SKM-1 treated with dmso at 0.1 percent for 144 hours (cell line): ENCODE data around the gene SUSD2.
A peak's percentile ranks its signal among the peaks of the same experiment; 100 is the strongest.

Experiments
- DNase-seq: peaks from one replicate; lab custom pipeline; 2025; ENCODE audit not compliant: unreplicated experiment; lab: John Stamatoyannopoulos, UW

The SUSD2 gene

DNA sequence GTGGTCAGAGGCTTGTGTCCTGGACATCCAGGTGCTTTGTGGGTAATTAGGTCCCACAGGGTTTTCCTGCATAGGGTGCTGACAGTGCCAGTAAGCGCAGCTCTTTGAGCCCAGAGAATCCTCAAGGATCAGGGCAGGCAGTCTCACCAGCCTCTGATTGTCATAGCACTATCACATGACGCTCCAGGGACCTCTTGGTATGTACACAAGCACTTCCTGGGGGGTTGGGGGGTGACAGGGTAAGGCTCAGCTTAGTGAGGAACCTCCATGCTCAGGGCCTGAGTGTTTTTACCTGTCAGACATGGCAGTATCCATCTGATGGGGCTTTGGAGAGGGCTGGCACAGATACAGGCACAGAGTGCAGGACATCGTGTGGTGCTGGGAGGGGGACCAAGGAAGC is 27.9 kb upstream of the SUSD2 start:
- no peak for DNase-seq

DNA sequence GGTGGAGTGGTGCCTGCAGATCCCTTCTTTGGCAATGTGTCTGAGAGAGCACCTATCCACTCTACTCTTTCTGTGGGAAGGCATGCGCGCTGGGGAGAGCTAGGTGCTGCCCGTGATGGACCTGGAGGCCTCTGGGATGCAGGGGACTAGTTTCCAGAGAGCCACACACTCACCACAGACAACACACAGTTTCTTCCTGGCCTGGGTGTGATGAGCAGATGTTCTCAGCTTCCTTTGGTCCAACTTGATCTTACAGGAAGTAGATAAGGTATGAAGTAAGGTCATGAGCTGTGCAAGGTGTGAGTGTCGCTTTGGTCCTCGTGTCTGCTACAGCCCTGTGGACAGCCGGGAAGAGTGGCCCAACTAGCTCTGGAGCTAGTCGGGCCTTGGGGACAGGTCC is 27.3 kb upstream of the SUSD2 start:
- no peak for DNase-seq

DNA sequence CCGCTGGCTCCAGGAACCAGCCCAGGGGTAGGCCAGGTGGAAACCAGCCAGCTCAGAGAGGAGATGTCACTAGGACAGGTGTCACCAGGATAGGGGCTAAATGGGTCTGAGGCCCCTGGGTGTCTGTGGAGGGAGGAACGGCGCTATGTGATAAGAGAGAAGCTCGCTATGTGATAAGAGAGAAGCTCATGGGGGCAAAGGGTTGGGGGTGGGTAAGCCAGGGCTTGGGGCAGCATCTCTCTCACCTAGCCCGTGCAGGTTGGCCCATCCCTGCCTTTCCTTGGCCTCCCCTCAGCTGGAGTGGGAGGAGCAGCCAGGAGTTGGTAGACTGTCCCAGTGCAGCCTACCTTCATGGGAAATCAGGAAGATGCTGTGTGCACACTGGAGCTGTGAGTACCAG is 26.5 kb upstream of the SUSD2 start:
- no peak for DNase-seq

DNA sequence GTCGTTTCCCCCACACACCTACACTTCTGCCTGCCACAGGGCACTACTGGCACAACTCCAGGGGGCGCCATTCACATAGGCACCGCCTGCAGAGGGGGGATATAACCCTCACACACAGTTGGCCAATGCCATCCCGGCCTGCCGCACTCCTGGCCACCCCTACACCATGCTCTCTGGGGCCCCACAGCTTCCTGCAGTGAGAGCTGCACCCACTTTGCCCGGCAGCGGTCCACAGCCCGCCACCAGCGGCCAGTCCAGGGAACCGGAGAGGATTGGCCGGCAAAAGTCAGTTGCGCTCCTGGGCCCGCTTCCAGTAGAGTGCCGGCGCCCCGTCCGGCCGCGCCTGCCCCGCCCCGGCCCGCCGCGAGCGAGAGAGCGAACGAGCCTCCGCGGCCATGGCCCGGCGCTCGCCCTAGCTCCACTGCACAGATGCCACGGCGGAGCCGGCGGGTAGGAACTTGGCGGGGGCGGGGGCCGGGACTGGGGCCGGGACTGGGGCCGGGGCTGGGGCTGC is 25.6 kb upstream of the SUSD2 start:
- DNase-seq = peak; percentile 69

DNA sequence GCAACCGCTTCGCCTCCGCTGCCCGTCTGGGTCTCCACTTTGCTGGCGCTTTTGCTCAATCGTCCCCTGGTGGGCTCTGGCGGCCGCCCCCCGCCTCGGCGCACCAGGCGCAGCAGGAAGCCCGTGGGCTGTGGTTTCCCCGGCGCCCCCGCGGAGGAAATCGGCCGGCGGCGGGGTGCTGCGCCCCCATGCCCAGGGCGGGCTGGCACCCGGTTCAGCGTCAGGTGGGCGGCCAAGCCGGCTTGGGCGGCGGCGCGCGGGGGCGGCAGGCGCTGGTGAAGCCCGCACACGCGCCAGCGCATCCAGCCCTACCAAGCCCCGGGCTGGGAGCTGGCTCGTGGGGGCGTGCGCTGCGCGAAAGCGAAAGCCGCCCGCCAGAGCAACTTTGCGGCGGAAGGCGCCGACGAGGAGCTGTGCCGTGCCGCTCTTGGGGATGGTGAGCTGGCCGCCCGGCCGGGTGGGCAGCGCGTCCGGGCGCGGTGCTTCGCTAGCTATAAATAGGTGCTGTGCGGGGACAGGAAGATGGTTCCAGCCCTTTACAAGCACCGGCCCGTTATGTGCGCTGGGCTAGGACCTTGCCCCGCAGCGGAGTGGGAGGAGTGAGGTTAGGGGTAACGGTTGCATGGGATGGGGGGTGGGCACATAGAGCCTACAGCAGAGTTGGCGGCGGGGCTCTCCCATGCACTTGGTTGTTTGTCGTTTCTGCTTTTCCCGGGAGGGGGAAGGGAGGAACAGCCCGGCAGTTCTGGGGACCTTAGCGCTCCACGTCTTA is 25.0 kb upstream of the SUSD2 start:
- DNase-seq = no peak

DNA sequence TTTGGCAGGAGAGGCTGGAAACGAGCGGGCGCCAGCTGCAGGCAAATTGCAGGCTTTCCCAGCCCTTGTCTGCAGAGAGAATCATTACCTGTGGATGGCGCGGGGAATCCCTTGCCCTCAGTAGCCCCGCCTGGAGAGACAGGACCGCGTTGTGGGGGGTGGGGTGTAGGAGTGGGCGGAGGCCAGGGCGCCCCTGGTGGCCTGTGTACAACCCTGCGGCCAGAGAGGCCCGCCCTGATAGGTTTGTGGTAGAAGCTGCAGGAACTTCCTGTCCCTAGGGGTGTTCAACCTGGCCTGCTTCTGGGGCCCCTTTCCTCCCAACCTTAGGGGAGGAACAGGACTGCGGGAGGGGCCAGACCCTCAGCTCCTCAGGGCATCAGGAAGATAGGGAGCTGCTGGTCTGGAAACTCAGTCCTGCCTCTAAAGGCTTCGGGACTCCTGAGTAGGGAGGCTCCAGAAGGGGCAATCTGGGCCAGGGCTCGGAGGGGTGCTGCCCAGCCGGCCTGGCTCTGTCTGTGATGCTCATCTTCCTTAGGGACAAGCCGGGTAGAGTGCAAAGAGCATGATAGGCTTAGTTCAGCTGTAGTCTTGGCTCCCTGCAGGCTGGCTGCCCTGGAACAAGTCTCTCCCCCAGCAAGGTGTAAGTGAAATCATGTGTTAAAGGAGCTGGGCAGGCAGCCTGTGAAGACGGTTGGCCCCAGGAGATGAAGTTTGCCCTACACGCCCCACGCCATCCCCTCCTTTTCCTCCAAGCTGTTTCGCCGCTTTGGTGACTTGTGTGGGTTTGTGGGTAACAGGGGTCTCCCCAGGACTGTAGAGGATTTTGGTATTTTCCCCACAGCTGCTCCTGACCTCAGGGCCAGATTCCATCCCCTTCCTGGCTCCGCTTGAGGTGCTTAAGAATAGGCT is 24.1 kb upstream of the SUSD2 start:
- DNase-seq = peak; percentile 92

DNA sequence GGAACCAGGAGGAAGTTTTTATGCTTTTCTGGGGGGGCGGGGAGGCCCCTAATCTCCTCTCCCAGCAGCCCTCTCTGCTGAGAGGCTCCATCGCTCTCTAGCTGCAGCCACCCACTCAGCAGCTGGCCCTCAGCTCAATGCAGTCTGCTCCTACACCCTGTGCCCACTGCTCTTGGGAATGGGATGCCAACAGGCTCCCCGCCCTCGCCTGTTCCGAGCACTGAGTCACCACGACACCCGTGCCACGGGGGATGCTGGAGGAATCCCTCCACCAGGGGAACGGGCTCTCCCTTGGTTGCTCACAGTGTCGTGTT is 23.5 kb upstream of the SUSD2 start:
- DNase-seq = no peak

DNA sequence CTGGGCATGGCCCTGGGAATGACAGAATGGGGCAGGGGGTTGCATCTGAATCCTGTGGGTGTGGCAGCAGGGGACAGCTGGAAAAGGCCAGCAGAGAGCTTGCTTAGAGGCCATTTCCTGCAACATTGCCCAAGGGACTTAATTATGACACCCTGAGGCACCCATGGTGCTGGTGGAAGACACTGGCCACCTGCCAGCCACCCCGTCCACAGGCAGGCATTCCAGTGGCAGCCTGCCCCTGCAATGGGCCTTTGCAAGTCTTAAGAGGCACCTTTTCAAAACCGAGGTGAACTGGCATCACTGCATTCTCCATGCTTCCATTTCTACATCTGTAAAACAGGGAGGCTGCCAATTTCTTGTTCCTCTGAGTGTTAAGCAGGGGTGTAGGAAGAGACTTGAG is 21.6 kb upstream of the SUSD2 start:
- no peak for DNase-seq

DNA sequence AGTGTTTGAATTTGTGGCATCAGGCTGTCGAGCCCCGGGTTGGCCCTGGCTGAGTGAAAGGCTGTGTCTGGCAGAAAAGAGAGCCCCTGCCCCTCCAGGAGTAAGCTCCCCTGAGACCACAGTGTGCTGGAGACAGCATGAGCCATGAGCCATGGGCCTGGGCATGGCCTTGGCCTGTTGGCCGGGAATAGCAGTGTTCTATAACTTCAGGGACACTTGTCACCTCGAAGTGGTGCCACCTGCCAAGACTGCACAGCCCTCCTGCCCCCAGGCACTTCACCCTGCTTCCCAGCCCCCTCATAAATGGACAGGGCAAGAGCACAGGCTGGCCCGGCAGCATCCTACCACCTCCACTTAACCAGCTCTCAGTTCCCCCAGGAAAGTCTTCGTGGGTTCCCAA is 20.7 kb upstream of the SUSD2 start:
- no peak for DNase-seq

DNA sequence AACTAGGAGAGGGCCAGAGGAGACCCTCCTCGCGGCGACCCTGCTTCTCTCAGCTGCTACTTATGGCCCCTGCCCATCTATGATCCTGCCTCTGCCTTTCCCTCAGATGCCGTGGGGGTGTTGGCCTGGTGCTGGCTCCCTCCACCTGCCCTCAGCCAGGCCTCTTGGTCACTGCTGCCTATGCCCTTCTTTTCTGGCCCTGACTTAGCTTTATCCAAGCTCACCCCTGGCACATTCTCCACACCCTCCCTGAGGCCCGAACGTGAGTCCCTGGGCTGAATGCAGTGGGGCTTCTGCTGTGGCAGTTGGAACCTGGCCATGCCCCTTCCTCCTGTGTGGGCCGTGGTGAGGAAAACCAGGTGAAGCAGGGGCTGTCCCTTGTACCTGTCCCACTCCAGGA is 19.8 kb upstream of the SUSD2 start:
- DNase-seq = no peak

DNA sequence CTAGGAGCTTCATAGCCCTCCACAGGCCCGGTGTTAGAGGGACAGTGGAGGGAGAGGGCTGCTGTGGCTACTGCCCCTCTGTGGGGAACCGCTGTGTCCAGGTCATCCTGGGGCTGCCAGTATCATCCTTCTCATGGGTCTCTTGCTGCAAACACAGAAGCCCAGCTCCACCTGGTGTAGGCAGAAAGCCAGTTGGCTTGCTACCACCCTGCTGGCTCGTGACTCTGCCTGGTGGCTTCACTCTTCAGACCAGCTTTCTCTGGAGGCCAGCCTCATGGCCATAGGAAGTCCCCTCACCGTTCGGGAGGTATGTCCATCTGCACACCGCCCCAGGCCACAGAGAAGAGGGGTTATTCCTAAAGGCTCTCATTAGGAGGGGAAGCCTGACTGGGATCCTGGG is 19.4 kb upstream of the SUSD2 start:
- DNase-seq = no peak

DNA sequence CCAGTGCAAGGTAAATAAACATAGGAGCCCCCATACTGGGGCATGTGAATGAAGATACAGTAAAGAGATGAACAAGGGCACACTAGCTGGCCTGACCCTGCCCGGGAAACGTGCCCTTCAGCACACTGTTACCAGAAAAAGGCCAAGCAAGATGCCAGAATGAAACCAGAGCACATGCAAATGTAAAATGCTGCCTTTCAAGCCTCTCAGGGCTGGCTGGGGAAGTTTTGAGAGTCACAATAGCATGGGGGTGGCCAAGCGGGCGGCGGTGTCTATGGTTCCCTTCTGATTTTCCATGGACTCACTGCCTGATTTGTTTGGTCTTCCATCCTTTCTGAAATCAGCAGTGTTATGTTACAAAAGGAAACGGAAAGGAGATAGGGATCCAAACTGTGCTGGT is 18.9 kb upstream of the SUSD2 start:
- DNase-seq = no peak

DNA sequence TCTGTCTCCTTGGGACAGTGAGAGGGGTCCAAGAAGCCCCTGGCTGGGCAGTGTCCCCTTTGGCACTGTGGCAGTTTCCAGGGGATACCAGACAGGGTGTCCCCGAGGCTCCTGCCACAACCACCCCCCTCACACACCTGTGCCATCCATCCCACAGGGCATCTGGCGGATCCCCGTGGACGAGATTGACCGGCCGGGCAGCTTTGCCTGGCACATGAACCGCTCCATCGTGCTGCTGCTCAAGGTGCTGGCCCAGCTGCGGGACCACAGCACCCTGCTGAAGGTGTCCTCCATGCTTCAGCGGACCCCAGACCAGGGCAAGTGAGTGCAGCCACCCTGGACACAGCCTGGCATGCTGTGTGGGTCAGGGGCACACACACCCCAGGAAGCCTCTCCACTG is 17.0 kb upstream of the SUSD2 start:
- DNase-seq = no peak

DNA sequence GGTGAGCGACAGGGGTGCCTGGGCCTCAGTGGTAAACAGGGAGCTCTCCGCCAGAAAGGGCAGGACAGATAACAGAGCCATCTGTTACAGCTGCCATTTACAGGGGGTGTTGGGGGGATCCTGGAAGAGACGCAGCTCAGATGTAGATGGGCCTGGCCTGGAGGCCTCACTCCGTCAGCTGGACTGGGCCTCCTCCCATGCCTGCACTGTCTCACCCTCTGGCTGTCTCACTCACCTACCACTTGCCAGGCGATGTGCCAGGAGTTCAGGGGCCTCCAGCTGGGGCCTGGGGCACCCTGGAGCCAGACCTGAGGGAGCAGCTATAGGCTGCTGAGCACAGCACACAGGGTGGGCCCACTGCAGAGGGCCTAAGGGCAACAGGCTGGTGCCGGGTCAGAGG is 16.3 kb upstream of the SUSD2 start:
- DNase-seq = no peak

DNA sequence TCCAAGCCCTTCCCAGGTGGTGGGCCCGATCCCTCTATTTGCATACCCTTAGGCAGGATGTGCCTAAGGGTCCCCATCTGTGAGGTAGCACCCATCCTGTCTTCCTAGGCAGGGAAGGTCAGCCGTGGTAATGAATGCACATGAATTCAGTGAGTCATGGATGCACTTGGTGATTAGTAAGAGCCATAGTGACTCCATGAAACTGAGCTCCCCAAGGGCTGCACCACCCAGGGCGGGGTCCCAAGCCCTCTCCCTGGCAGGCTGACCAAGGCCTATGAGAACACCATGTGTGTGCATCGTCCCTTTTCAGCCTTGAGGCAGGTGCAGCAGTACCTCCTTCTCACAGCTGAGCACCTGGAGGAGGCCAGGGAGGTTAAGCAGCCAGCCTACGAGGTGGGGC is 15.6 kb upstream of the SUSD2 start:
- no peak for DNase-seq

DNA sequence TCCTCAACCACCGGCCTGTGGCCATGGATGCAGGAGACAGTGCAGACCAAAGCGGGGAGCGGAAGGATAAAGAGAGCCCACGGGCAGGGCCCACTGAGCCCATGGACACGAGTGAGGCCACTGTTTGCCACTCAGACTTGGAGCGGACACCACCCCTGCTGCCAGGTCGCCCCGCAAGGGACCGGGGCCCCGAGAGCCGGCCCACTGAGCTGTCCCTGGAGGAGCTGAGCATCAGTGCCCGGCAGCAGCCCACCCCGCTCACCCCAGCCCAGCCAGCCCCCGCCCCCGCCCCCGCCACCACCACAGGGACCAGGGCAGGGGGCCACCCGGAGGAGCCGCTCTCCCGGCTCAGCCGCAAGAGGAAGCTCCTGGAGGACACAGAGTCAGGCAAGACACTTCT is 14.5 kb upstream of the SUSD2 start:
- DNase-seq = no peak

DNA sequence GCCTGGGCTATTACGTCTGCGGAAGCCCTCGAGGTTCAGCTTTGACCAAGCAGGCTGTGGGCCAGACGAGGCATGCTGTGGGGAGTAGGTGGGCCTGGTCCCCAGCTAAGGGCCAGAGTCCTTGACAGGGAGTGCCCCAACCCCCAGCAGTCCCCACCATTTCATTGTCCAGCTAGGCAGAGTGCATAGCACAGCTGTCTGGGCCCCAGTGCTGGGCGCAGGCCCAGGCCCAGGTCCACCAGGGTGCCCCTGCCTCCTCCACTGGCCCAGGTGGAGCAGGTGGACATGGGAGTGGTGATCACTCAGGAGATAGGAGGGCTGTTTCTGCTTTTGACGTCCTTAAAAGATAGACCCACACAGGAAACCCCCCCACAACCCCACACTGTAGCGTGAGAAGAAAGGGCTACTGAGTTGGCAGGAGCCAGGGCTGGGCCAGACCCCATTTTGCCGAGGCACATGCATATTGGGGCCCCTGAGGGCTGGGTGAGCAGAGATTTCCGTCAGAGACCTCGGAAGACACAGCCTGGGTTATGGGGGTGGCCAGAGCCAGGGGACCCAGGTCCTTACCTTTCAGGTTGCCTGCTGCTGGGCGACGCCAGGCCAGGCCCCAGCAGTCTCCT is 11.7 kb upstream of the SUSD2 start:
- no peak for DNase-seq

DNA sequence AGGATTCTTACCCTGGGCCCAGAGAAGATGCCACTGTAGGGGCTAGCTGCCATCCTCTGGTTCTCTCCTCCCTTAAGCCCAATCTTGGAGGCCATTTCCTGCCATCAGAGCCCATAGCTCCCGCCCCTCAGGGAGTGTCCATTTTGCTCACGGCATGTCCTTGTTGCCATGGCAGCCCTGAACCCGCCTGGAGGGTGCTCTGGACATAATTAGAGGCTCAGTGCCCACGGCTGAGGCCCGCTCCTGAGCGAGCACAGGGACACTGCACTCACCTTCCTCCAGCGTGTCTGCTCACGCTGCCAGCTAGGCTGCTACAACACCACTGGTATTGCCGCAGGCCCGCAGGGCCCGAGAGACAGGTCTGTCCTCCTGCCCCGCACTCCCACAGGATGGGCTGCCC is 11.1 kb upstream of the SUSD2 start:
- DNase-seq = no peak

DNA sequence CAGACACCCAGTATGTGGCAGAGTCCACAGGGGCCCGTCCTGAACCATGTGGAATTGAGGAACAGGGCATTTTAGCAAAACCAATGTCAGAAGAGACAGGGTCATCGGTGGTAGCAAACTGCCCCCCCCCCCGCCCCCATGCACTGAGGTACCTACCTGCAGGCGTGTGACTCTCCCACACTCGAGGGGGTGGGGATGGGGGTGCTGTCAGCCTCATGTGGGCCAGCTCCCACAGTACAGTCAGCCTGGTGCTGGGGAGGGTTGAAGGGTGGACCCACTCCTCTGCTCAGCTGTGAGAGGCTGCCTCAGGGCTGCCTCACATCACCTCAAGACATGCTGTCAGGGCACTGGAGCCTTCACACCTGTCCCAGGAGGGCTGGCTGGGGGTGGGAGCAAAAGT is 10.7 kb upstream of the SUSD2 start:
- no peak for DNase-seq

DNA sequence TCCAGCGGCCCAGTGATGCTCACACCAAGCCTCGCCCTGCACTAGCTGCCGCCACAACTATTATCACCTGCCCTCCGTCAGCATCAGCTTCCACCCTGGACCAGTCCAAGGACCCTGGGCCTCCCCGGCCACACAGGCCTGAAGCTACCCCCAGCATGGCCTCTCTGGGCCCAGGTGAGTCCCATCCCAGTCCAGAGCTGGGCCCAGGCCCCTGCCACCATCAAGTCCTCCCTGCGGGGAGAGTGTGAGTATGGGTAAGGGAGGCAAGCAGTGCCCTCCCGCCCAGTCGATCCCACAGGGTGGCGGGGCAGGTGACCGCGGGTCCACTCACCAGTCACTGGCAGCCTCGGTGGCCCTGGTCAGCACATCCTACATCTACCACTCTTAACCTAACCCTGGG is 9.5 kb upstream of the SUSD2 start:
- no peak for DNase-seq

DNA sequence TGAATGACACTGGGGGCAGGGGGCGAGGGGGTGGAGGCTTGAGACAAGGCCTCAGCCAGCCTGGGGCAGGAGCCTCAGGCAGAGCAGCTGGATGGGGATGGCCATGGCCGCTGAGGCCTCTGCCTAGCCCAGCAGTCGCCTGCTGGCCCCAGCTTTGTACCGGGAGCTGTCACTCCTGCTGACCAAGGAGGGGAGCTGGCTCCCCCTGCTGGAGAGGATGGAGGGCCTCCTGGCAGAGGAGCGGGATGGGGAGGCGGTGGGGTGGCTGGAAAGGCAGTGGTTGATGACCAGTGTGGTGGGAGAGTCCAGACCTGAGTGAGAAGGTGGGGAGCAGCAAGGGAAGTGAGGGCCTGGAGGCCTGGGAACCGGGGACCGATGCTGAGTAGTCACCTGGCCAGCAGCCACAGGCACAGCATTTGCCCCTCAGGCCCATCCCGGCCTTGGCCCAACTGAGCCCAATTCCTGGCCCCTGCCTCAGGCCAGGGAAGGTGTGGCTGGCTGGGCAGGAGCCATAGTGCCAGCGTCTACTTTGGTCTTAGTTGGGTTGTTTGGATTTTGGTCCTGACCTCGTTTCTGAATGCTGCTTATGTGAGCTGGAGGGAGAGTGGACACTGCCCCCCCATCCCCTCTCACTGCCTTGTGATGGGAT is 6.0 kb upstream of the SUSD2 start:
- DNase-seq = peak; percentile 15

DNA sequence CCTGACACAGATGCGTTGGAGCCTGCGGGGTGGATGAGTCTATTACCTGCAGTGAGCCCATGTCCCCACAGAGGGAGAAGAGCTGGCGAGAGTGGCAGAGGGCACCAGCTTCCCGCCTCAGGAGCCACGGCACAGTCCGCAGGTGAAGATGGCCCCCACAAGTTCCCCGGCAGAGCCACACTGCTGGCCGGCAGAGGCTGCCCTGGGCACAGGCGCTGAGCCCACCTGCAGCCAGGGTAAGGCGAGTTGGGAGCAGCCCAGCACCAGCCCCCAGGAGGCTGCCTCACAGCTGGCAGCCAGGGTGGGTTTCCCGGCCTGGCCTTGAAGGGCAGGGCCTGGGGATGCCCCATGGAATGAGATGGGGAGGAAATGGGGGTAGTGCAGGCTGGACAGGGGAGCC is 5.2 kb upstream of the SUSD2 start:
- DNase-seq = no peak
